ENCODE measurements around the gene SLC22A25.
A peak's percentile ranks its signal among the peaks of the same experiment; 100 is the strongest.
"Not testable (repeated sequence)": the region's sequence is repeated elsewhere in the genome, so short reads cannot be mapped to it uniquely, and the experiment has no call there.

SLC22A25 gene

DNA sequence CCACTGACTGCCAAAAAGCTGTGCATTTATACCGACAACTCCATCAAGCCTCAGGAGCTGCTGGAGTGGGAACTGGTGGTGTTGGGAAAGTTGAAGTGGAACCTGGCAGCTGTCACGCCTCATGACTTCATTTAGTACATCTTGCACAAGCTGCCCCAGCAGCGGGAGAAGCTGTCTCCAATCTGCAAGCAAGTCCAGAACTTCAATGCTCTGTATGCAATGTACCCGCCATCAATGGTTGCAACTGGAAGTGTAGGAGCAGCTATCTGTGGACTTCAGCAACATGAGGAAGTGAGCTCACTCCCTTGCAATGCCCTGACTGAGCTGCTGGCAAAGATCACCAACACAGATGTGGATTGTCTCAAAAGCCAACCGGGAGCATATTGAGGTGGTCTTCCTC is at the start of gene SLC22A25:
TSS of gene SLC22A25 (minus strand) at position 67 of the 400 bp plus-strand sequence. CDS start 13,947 bp downstream, outside the sequence.
- no peak for DNase-seq (ENCODE audit: low spot score)

DNA sequence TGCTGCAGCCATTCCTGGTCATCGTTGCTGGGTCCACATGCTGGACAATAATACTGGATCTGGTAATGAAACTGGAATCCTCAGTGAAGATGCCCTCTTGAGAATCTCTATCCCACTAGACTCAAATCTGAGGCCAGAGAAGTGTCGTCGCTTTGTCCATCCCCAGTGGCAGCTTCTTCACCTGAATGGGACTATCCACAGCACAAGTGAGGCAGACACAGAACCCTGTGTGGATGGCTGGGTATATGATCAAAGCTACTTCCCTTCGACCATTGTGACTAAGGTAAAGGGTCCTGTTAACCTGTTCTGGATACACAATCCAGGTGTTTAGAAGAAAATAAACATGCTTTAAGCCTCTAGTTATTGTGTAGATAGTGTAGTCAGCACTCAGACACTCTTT is 46.9 kb upstream of the SLC22A25 start:
- no peak for DNase-seq (ENCODE audit: low spot score)

DNA sequence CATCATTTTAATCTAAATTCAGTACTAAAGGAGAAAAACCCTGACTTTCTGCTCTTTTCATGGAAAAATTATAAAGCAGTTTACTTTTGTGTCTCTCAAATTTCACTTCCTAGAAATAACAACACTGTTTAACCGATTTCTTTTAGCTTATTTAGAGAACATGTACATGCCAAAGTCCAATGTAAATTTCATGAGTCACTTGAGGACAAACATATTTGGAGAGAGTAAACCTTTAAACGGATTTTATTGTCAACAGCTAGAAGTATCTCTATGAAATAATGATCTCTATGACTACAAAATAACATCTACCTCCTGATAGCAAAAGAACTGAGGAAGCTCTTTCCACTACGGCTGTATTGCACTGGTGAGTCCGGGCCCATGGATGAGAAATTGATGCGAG is 46.3 kb upstream of the SLC22A25 start:
- no peak for DNase-seq (ENCODE audit: low spot score)

DNA sequence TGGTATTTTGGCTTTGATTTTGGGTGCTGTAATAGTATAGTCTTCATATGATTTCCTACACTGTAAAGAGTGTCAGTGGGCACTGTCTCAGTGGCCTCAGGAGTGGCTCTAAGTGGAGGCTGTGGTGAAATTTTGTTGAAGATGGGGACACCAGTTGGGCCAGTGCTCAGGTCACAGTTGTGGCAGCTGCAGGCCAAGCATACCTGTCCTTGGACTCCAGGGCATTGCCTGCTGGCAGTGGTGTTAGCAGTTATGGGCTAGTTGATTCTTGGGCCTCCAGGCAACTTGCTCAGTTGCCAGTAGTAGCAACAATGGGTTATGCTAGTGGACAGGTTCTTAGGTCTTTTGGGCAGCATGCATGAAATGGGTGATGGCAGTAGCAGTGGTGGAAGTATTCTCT is 39.2 kb upstream of the SLC22A25 start:
- no peak for DNase-seq (ENCODE audit: low spot score)

DNA sequence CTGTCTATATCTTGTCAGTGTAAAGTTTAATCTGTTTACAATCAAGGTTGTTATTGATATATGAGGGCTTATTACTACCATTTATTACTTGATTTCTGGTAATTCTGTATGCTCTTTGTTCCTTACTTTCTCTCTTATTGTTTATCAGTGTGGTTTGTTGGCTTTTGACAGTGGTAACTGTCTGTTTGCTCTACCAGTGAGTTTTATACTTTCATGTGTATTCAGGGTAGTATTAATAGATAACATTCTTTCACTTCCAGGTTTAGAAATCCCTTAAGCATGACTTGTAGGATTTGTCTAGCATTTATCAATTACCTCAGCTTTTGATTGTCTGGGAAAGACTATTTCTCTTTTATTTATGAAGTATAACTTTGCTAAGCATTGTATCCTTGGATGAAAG is 37.5 kb upstream of the SLC22A25 start:
- DNase-seq (ENCODE audit: low spot score): no peak

DNA sequence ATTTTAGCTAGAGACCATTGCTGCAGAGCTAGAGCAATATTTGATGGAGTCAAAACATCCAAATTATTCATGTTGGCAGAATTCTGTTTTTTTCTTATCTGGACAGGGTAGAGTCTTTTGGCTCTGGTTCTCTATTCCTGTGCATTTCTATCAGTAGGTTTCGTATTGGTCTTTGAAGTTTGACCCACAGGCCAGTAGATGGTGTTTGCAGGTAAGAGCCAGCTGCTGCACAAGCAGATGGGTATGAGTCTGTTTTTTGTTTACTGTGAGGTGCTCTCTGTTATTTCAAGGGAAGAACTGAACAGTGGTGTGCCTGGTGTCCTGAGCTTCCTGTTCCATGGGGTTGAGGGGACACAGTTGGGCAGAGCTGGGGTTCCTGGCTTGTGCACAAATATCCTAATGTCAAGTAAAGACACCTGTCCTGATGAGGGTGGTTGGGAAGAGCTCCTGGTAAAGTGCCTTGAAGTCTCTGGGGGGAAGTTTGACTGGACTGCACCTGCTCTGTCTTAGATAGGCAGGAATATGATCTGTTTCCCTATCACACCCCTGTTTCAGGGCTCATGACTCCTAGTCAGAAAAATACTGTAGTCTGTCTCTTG is 34.0 kb upstream of the SLC22A25 start:
- peak; percentile 3 for DNase-seq (ENCODE audit: low spot score)

DNA sequence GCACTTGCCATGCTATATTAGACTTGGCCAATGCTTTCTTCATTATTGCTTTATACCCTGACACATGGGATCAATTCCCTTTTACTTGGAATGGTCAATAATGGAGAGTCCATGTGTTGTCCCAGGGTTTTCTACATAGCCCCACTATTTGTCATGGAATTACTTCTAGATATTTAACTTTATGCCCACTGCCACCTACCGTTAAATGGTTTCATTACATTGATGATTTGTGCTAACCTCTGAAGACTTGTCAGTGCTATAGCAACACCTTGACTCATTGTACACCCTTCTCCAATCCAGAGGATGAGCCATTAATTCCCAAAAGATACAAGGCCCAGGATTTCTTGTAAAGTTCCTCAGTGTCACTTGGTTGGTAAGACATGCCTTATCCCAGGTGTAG is 31.4 kb upstream of the SLC22A25 start:
- peak; percentile 50 for DNase-seq (ENCODE audit: low spot score)

DNA sequence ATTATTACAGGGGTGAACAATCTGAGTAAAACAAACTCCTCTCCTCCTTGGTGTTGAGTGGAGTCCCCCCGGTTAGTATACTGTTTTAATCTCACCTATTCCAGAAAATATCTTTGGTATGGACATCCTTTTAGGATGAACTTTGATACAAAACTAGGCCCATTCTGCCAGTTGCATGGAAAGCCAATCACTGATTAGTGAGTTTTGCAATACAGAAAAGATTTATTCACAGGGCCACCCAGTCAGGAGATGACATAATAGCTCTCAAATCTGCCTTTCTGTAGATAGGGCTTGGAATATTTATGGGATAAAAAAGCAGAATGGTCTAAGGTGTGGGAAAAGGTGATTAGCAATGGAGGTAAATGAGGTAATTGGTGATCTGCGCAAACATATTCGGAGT is 30.3 kb upstream of the SLC22A25 start:
- DNase-seq (ENCODE audit: low spot score): no peak

DNA sequence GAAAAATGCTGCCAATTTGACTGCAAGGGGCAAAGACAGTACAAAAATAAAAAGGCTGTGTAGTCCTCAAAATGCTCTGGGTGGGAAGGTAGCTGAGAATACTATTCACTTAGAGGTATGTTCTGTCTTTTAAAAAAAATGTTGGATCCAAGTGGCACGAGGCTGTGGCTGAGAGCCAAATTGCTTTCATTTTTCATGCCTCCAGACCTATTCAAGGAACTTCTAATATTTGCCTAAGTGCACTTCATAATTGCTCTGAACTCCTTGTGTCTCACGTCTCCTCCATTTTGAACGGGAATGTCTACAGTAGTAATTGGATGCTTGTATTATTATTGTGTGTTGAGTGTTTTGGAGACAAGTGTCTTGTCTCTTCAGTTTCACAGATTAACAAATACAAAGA is 19.1 kb upstream of the SLC22A25 start:
- DNase-seq (ENCODE audit: low spot score): no peak

DNA sequence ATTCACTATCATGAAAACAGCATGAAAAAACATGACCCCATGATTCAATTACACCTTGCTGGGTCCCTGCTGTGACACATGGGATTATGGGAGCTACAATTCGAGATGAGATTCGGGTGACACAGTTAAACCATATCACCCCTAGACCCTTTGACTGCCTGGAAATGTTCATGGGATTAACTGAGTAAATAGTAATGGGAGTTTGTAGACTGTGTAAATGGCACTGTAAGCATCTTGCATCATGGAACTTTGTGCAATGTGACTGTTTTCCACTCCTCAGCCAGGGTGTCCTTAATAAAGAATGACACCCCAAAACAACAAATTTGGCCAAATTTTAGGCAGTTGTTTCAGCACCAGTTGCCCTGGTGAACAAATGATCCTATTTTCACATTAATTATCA is 7.9 kb upstream of the SLC22A25 start:
- no peak for DNase-seq (ENCODE audit: low spot score)

DNA sequence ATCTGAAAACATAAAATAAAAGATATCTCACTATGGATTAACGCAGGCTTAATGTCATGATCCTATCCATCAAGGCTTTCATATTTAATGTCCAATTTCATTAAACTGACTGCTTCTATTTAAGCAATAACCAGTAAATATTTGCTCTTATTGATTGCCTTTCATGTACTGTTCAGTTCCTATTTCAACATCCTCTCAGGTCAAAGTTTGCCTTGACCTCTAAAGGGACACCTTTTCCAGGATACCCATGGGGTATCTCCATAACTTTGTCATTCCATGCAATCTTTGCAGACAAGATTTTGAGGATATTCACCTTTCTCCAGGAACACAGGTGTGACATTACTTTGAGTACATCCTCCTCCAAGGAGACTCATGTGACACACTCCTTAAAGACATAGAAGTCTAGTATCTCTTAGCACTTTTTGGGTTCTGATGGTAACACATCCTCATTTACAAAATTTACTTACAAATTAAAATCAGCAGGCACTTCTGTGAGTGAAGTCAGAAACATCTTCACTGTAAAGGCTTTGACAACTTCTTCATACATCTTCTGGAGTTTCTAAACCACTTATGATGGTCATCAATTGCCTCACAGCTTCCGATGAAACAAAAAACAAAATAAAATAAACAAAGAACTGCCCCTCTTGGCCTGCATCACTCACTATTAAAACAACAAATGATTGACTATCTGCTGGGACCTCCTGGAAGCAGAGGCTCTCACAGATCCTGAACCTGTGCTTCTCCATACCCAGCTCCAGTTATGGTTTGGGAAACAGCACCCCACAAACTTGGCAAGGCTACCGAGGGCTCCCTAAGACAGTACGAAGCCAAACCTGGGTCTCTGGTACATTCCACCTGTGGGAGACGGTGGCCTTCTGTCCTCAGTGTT is 7.0 kb upstream of the SLC22A25 start:
- no peak for DNase-seq (ENCODE audit: low spot score)

DNA sequence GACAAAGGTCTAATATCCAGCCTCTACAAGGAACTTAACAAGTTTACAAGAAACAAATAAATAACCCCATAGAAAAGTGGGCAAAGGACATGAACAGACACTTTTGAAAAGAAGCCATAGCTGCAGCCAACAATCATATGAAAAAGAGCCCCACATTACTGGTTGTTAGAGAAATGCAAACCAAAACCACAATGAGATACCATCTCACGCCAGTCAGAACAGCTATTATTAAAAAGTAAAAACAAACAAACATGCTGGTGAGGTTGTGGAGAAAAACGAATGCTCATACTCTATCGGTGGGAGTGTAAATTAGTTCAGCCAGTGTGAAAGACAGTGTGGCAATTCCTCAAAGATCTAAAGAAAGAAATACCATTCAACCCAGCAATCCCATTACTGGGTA is 5.6 kb upstream of the SLC22A25 start:
- no peak for DNase-seq (ENCODE audit: low spot score)

DNA sequence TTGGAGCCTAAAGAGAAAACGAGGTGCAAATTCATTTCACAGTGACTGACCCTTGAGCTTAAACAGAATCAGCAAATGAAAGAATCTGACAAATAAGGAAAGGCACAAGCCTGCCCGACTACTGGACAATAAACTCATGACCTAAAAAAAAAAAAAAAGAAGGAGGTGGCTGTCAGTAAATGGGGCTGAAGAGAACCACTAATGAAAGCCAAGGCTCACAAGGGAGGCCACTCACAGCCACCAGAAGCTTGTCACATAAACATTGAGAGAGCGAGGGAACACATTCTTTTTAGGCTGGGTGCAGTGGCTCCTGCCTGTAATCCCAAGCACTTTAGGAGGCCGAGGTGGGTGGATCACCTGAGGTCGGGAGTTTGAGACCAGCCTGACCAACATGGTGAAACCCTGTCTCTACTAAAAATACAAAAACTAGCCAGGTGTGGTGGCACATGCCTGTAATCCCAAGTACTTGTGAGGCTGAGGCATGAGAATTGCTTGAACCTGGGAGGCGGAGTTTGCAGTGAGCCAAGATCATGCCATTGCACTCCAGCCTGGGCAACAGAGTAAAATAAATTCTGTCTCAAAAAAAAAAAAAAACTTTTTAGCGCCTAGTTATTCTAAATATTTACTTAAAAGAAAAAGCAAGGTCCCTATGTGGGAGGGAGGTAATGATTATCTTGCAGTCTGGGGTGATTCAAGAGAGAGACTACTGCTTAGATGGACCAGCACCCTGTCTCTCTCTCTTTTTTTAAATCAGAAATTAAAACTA is 4.0 kb upstream of the SLC22A25 start:
- DNase-seq (ENCODE audit: low spot score): not testable (repeated sequence)

DNA sequence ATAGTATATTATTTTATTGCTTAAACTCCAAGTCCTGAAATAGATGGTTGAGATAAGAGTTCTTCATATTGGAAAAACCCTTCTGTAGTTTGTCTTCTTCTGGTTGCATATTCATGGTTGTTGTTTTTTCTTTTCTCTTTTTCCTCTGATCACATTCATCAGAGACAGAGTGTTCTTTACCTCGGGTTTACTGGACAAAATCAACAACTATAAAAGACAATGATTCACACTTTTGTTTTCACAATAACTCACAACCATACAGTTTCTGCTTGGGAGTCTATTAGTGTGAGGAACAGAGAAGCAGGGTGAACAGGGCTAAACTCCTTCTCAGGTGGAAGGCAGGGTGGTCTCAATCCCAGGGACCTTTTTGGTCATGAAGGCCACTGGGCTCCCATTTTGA is 2.6 kb upstream of the SLC22A25 start:
- DNase-seq (ENCODE audit: low spot score): no peak

DNA sequence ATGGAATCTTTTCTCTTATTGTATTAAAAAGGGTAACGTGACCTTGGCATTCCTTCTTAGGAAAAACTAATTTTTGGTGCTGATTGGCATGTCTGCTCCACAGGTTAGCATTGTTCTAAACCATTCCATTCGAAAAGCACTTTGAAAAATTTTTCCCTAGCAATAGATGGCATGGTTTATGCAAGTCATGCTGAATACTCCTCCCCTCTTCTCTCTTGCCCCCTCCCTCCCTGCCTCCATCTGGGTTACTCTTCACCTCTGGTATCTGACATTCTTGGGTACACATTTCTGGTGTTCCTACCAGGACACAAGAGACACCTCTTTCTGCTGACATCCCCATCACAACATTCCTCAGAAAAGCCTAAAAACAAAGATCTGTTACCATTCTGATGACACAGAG is 1.5 kb upstream of the SLC22A25 start:
- DNase-seq (ENCODE audit: low spot score): no peak

DNA sequence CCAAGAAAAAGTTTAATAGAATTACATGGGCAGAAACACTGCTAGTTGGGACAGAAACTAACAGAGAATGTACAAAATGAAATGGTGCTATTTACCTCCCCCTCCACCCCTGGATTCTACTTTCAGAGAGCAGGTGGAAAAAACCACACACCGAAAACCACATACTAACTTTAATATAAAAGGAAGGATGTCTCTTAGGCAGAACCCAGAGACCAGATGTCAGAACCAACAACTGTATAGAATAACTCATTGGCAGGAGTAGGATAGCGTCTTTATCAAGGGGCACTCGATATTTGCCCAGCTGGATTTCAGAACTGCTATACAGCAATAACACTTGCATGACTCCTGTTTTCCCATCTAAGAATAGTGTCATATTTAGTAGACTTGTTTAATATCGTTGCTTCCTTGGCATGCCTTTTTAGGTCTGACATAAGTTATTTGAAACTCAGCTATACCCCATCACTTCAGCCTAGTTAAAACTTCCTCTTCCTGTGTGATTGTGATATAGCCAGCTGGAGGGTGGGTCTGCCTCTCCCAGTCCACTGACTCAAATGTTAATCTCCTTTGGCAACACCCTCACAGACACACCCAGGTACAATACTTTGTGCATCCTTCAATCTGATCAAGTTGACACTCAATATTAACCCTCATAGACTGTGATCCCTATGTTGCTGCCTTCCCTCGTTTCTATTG is 1.2 kb downstream of the SLC22A25 start:
- DNase-seq (ENCODE audit: low spot score): no peak

DNA sequence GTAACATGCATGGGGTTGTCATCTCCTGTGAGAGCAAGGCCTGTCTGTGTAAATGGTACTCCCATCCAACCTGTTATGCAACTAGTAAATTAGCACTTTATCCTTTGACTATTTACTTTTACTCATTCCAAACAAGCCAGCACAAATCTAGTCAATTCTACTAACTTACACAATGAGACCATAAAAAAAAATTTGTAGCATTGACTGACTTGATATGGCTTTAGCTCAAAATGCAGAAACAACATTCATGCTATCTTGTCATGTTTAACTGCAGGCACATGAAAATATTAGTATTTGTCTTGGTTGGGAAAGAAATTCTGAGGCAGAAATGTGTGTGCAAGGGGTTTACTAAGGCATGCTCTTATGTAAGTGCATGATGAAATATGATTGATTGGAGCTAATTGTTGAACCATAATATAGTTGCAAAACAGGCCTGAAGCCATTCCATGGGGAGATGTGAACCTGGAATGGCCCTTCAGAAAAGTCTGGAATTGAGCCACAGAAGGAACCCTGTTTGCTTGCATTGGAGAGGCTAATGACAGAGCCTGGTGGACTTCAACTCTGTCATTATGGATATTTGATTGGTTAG is 2.5 kb downstream of the SLC22A25 start:
- DNase-seq (ENCODE audit: low spot score): no peak

DNA sequence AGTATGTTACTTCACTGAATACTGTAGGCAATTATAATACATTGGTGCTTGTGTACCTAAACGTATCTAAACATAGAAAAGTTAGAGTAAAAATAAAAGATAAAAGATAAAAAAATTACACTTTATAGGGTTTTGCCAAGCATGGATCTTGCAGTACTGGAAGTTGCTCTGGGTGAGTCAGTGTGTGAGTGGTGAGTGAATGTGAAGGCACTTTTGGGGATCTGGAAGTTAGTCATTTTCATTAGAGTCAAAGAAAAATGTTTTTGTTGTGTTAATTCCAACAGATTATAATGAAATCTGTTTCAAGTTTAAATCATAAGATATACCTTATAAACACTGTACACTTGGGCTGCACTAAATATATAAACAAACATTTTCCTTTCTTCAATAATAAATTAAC is 3.3 kb downstream of the SLC22A25 start:
- peak; percentile 15 for DNase-seq (ENCODE audit: low spot score)

DNA sequence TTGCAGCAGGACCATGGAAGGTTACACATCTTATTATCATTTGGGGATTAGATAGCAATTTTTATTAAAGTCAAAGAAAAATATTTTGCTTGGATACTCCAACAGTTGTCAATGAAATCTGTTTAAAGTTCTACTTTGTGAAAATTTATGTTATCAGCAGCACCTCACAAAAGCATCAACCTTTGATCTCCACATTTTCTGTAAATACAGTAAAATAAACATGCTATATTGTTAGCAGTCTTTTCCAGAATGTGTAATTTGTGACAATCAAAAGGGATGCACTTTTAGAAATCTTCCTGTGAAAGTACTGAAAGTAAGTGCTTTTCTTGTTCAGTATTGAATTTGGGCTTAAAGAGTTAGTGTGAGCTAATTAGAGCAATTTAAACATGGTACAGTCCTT is 4.1 kb downstream of the SLC22A25 start:
- no peak for DNase-seq (ENCODE audit: low spot score)

DNA sequence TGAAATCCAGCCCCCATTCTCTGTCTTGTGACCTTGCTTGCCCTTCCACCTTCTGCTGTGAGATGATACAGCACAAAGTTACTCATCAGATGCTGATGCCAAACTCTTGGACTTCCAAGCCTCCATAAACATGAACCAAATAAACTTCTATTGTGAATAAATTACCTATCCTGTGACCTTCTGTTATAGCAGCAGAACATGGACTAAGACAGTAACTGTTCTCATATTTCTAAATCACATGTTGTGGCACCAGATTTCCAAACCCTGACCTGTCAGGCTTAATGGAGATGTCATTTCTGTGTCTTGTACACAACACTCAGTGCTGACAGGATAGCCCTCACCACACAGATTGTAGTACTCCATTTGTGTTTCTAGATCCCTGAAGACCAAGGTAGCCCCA is 6.0 kb downstream of the SLC22A25 start:
- DNase-seq (ENCODE audit: low spot score): no peak

DNA sequence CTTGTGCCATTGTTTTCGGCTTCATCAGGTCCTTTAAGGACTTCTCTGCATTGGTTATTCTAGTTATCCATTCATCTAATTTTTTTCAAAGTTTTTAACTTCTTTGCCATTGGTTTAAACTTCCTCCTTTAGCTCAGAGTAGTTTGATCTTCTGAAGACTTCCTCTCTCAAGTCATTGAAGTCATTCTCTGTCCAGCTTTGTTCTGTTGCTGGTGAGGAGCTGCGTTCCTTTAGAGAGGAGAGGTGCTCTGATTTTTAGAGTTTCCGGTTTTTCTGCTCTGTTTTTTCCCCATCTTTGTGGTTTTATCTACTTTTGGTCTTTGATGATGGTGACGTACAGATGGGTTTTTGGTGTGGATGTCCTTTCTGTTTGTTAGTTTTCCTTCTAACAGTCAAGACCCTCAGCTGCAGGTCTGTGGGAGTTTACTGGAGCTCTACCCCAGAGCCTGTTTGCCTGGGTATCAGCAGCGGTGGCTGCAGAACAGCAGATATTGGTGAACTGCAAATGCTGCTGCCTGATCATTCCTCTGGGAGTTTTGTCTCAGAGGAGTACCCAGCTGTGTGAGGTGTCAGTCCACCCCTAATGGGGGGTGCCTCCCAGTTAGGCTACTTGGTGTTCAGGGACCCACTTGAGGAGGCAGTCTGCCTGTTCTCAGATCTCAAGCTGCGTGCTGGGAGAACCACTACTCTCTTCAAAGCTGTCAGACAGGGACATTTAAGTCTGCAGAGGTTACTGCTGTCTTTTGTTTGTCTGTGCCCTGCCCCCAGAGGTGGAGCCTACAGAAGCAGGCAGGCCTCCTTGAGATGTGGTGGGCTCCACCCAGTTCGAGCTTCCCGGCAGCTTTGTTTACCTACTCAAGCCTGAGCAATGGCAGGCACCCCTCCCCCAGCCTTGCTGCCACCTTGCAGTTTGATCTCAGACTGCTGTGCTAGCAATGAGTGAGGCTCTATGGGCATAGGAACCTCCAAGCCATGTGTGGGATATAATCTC is 7.6 kb downstream of the SLC22A25 start:
- DNase-seq (ENCODE audit: low spot score): not testable (repeated sequence)

All from RKO (cell line).